Cardiac septum (tissue), 1 donor: Measurements from ENCODE around the gene RFESD. TPM values are rescaled to one million over a fixed set of nuclear protein-coding genes. Genes with fewer than 3 reads are reported as not detected.
"Not testable (repeated sequence)": the region's sequence is repeated elsewhere in the genome, so short reads cannot be mapped to it uniquely, and the experiment has no call there.

Experiments used
- DNase-seq: peaks from one replicate; pipeline ENCODE4 v3.0.0-alpha.2; 2020; ENCODE audit warnings: low spot score
- intact Hi-C: fragments of 100-400 bp; cut with DNase I; formaldehyde crosslinking; loops from one replicate; pipeline ENCODE4 v1.14.0; 2022
- total RNA-seq: library from RNA; stranded (reverse); fragmentation: NEBNext Ultra II Directional; extraction: Animal tissue kit (Norgen Biotek cat#: 25700); gene quantifications from one replicate; pipeline ENCODE4 v1.2.1, GENCODE V29; 2021
- donor health status: DM: no; HTN: no; CAD: no.

RFESD gene
- total RNA-seq, 1 donor from 2014 or later: 2.7 TPM

GRCh38 chr5:95626701-95627100 lies 19.9 kb upstream of the RFESD start:
- DNase-seq: no peak
- intact Hi-C loops: no loop called here

GRCh38 chr5:95627971-95628810 lies 18.4 kb upstream of the RFESD start:
- DNase-seq: no peak
- intact Hi-C loops: no loop called here

GRCh38 chr5:95628933-95629332 lies 17.6 kb upstream of the RFESD start:
- no peak for DNase-seq
- intact Hi-C loops: no loop called here

- intact Hi-C loops: no loop called here
These were observed 16.1 kb upstream of the RFESD start for GRCh38 chr5:95630394-95630917.

GRCh38 chr5:95631255-95631958 lies 15.2 kb upstream of the RFESD start:
- no peak for DNase-seq
- intact Hi-C loops: no loop called here

More at GRCh38 chr5:95630394-95630917, 16.1 kb upstream of the RFESD start:
- DNase-seq: no peak

GRCh38 chr5:95631991-95632675 lies 14.4 kb upstream of the RFESD start:
- intact Hi-C loops: no loop called here
- DNase-seq: no peak

- intact Hi-C loops: not testable (repeated sequence)
These were observed 13.6 kb upstream of the RFESD start for GRCh38 chr5:95632942-95633341.

GRCh38 chr5:95633671-95634070 lies 12.9 kb upstream of the RFESD start:
- intact Hi-C loops: no loop called here
- DNase-seq: no peak

More at GRCh38 chr5:95632942-95633341, 13.6 kb upstream of the RFESD start:
- DNase-seq: not testable (repeated sequence)

GRCh38 chr5:95634081-95634480 lies 12.5 kb upstream of the RFESD start:
- intact Hi-C loops: no loop called here
- DNase-seq: no peak

GRCh38 chr5:95638632-95639031 lies 7.9 kb upstream of the RFESD start:
- no peak for DNase-seq
- intact Hi-C loops: no loop called here

- intact Hi-C loops: loop anchor here (10.0 kb wide), 3 partner anchors 87 to 963 kb away; partner anchors contain the start of genes ARSK and SKIC3
- no peak for DNase-seq
These were observed 4.8 kb upstream of the RFESD start for GRCh38 chr5:95641741-95642220.

GRCh38 chr5:95643152-95643551 lies 3.4 kb upstream of the RFESD start:
- intact Hi-C loops: loop anchor here (10.0 kb wide), 3 partner anchors 88 to 962 kb away; partner anchors contain the start of genes ARSK and SKIC3
- DNase-seq: no peak

GRCh38 chr5:95644351-95645042 lies 2.1 kb upstream of the RFESD start:
- intact Hi-C loops: loop anchor here (2.0 to 10.0 kb wide), 6 partner anchors 88 to 960 kb away; partner anchors contain the start of genes ARSK, RHOBTB3 and SKIC3
- no peak for DNase-seq

GRCh38 chr5:95646226-95646568 lies 380 bp upstream of the RFESD start:
- not testable (repeated sequence) for DNase-seq
- intact Hi-C loops: loop anchor here (5.0 to 10.0 kb wide), 5 partner anchors 86 to 959 kb away; partner anchors contain the start of genes ARSK, RHOBTB3 and SKIC3

GRCh38 chr5:95647886-95648860 lies 1.6 kb downstream of the RFESD start:
- intact Hi-C loops: loop anchor here (5.0 to 10.0 kb wide), 5 partner anchors 84 to 957 kb away; partner anchors contain the start of genes ARSK, RHOBTB3 and SKIC3
- no peak for DNase-seq

GRCh38 chr5:95649274-95649673 lies 2.7 kb downstream of the RFESD start:
- DNase-seq: no peak
- intact Hi-C loops: loop anchor here (5.0 to 10.0 kb wide), 5 partner anchors 83 to 956 kb away; partner anchors contain the start of genes ARSK, RHOBTB3 and SKIC3

GRCh38 chr5:95649842-95650620 lies 3.5 kb downstream of the RFESD start:
- no peak for DNase-seq
- intact Hi-C loops: loop anchor here (5.0 to 10.0 kb wide), 5 partner anchors 82 to 955 kb away; partner anchors contain the start of genes ARSK, RHOBTB3 and SKIC3
